Measurements from ENCODE around the gene ELOVL2. TPM values are rescaled to one million over a fixed set of nuclear protein-coding genes. Genes with fewer than 3 reads are reported as not detected.

The ELOVL2 gene
- polyA plus RNA-seq, 3 donors: not detected

DNA sequence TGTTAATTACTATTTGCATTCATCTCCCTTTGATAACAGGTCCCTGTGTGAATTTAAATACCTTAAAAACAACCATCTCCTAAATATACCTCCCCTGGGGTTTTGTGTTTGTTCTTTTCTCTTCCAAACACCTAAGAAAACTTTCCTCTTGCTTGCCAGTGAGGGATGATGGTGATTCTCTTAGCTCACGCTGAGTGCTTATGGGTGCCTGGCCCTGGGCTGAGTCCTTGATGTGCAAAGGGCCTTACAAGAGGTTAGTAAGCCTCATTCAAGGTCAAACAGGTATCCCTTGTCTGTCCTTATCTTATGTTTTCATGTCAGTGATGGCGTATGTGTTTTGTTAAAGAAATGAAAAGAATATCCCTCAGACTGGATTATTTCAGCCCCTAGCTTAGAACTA, 81.0 kb downstream of the ELOVL2 start:
- Histone ChIP-seq H3K36me3 (replicated peaks in 1 of 2; ENCODE audit: control insufficient read depth in 1 of 2, insufficient read depth in 2 of 2, low read length in 2 of 2) (no peaks in the 10 kb centered on the region), H3K9ac (ENCODE audit: insufficient read depth, low read length, poor library complexity, severe bottlenecking) (no peak overlapping the region), H4K20me1 (ENCODE audit: insufficient read depth, low read length) (no peaks in the 10 kb centered on the region), H3K27me3 (ENCODE audit: control insufficient read depth in 2 of 2, insufficient read depth in 2 of 2, low read length in 2 of 2) (no peaks in the 10 kb centered on the region), H3K79me2 (ENCODE audit: insufficient read depth, low read length) (no peaks in the 10 kb centered on the region), H2AFZ (ENCODE audit: insufficient read depth, low read depth, low read length, poor library complexity, severe bottlenecking) (no peak overlapping the region), H3K27ac (ENCODE audit: low read depth in 1 of 2, low read length in 2 of 2) (no peak overlapping the region), H3K4me3 (replicated peaks in 1 of 3; ENCODE audit: low read depth in 2 of 3, low read length in 3 of 3) (no peak overlapping the region), H3K9me3 (replicated peaks in 1 of 2; ENCODE audit: control insufficient read depth in 1 of 2, insufficient read depth in 1 of 2, low read length in 2 of 2) (peaks cover 5 to 9% of the 10 kb centered on the region in 2 donors), H3K4me2 (replicated peaks; ENCODE audit: extremely low read depth, low read length, poor library complexity, severe bottlenecking) (no peak overlapping the region), H3K4me1 (ENCODE audit: control insufficient read depth in 1 of 2, insufficient read depth in 2 of 2, low read length in 2 of 2) (no peaks in the 10 kb centered on the region)
- intact Hi-C loops (cut with micrococcal nuclease): no loop called here
- no peak for DNase-seq
- Mint-ChIP-seq H3K4me3 (no peak overlapping the region), H3K27me3 (ENCODE audit: low read depth in 3 of 3) (peaks cover 0 to 5% (median 4%) of the 10 kb centered on the region in 3 donors), H3K27ac (no peak overlapping the region), H3K4me1 (no peaks in the 10 kb centered on the region), H3K9me3 (peaks cover 7 to 20% (median 11%) of the 10 kb centered on the region in 7 donors), H3K36me3 (no peaks in the 10 kb centered on the region)
- TF ChIP-seq, protein P1, sequence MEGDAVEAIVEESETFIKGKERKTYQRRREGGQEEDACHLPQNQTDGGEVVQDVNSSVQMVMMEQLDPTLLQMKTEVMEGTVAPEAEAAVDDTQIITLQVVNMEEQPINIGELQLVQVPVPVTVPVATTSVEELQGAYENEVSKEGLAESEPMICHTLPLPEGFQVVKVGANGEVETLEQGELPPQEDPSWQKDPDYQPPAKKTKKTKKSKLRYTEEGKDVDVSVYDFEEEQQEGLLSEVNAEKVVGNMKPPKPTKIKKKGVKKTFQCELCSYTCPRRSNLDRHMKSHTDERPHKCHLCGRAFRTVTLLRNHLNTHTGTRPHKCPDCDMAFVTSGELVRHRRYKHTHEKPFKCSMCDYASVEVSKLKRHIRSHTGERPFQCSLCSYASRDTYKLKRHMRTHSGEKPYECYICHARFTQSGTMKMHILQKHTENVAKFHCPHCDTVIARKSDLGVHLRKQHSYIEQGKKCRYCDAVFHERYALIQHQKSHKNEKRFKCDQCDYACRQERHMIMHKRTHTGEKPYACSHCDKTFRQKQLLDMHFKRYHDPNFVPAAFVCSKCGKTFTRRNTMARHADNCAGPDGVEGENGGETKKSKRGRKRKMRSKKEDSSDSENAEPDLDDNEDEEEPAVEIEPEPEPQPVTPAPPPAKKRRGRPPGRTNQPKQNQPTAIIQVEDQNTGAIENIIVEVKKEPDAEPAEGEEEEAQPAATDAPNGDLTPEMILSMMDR (IDR thresholded peaks at IDR 0.05): no peak
- no CpG with 5 or more reads among the region's 2 CpGs for WGBS (ENCODE audit: insufficient coverage)

DNA sequence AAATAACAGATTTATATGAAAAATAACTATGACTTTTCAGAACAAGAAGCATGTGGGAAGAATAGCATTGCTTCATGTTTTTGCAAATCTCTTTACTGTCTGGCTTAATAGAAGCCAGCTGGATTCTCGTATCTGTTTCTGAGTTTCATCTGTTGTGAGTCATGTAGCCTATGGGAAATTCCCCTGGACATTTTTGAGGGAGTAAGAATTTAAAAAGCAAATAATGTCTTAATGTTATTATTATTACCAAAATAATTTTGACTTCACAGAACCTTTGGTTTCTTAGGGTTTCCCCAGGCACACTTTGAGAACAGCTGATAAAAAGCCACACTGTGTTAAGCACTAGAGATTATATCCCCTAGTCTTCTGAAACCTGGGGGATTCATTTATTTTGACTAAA, 81.4 kb downstream of the ELOVL2 start:
- Mint-ChIP-seq H3K36me3 (no peaks in the 10 kb centered on the region), H3K27me3 (ENCODE audit: low read depth in 3 of 3) (peaks cover 0 to 5% (median 4%) of the 10 kb centered on the region in 3 donors), H3K9me3 (peaks cover 4 to 20% (median 8%) of the 10 kb centered on the region in 7 donors), H3K4me1 (no peaks in the 10 kb centered on the region), H3K4me3 (no peak overlapping the region), H3K27ac (no peak overlapping the region)
- DNase-seq: peak in 1 of 3 donors; percentile 18
- intact Hi-C loops (cut with micrococcal nuclease): no loop called here
- H3K9ac ChIP-seq (ENCODE audit: insufficient read depth, low read length, poor library complexity, severe bottlenecking): no peak overlapping the region
- H3K27me3 ChIP-seq (ENCODE audit: control insufficient read depth in 2 of 2, insufficient read depth in 2 of 2, low read length in 2 of 2): no peaks in the 10 kb centered on the region
- no peak overlapping the region for H3K4me3 ChIP-seq (replicated peaks in 1 of 3; ENCODE audit: low read depth in 2 of 3, low read length in 3 of 3)
- no peaks in the 10 kb centered on the region for H3K4me1 ChIP-seq (ENCODE audit: control insufficient read depth in 1 of 2, insufficient read depth in 2 of 2, low read length in 2 of 2)
- H2AFZ ChIP-seq (ENCODE audit: insufficient read depth, low read depth, low read length, poor library complexity, severe bottlenecking): no peak overlapping the region
- H4K20me1 ChIP-seq (ENCODE audit: insufficient read depth, low read length): no peaks in the 10 kb centered on the region
- H3K36me3 ChIP-seq (replicated peaks in 1 of 2; ENCODE audit: control insufficient read depth in 1 of 2, insufficient read depth in 2 of 2, low read length in 2 of 2): no peaks in the 10 kb centered on the region
- H3K27ac ChIP-seq (ENCODE audit: low read depth in 1 of 2, low read length in 2 of 2): no peak overlapping the region
- no CpG with 5 or more reads among the region's 1 CpG for WGBS (ENCODE audit: insufficient coverage)
- peaks cover 5 to 9% of the 10 kb centered on the region in 2 donors for H3K9me3 ChIP-seq (replicated peaks in 1 of 2; ENCODE audit: control insufficient read depth in 1 of 2, insufficient read depth in 1 of 2, low read length in 2 of 2)
- TF ChIP-seq, protein P1 (IDR thresholded peaks at IDR 0.05): no peak
- no peak overlapping the region for H3K4me2 ChIP-seq (replicated peaks; ENCODE audit: extremely low read depth, low read length, poor library complexity, severe bottlenecking)
- H3K79me2 ChIP-seq (ENCODE audit: insufficient read depth, low read length): no peaks in the 10 kb centered on the region
